NCI-H1930 (cell line): ENCODE results near the gene SYNE3.

Experiments used
- DNase-seq, 2 experiments: peaks; one replicate each; lab custom pipeline; 2025; lab: John Stamatoyannopoulos, UW

The SYNE3 gene

GRCh38 chr14:95505030-95505589, 11.3 kb downstream of the SYNE3 start:
- DNase-seq = no peak

GRCh38 chr14:95504135-95505029, 12.1 kb downstream of the SYNE3 start:
- no peak for DNase-seq

GRCh38 chr14:95503365-95504134, 12.9 kb downstream of the SYNE3 start:
- no peak for DNase-seq

- DNase-seq = no peak
Measured at GRCh38 chr14:95502381-95502950, 14.0 kb downstream of the SYNE3 start.

- DNase-seq = no peak
Measured at GRCh38 chr14:95500772-95501401, 15.6 kb downstream of the SYNE3 start.

GRCh38 chr14:95500201-95500681, 16.2 kb downstream of the SYNE3 start:
- DNase-seq = no peak

GRCh38 chr14:95499354-95499750, 17.1 kb downstream of the SYNE3 start:
- no peak for DNase-seq

GRCh38 chr14:95498622-95499353, 17.7 kb downstream of the SYNE3 start:
- no peak for DNase-seq

GRCh38 chr14:95497561-95498011, 18.9 kb downstream of the SYNE3 start:
- no peak for DNase-seq

- no peak for DNase-seq
Measured at GRCh38 chr14:95496690-95497259, 19.7 kb downstream of the SYNE3 start.

GRCh38 chr14:95496111-95496681, 20.3 kb downstream of the SYNE3 start:
- no peak for DNase-seq

GRCh38 chr14:95495538-95496025, 20.9 kb downstream of the SYNE3 start:
- no peak for DNase-seq

- no peak for DNase-seq
Measured at GRCh38 chr14:95495076-95495475, 21.4 kb downstream of the SYNE3 start.

GRCh38 chr14:95494456-95494855, 22.0 kb downstream of the SYNE3 start:
- no peak for DNase-seq

- no peak for DNase-seq
Measured at GRCh38 chr14:95493976-95494375, 22.5 kb downstream of the SYNE3 start.

GRCh38 chr14:95493503-95493902, 22.9 kb downstream of the SYNE3 start:
- DNase-seq = no peak

- no peak for DNase-seq
Measured at GRCh38 chr14:95491936-95492608, 24.4 kb downstream of the SYNE3 start.

- no peak for DNase-seq
Measured at GRCh38 chr14:95490727-95491451, 25.6 kb downstream of the SYNE3 start.

- no peak for DNase-seq
Measured at GRCh38 chr14:95490138-95490509, 26.3 kb downstream of the SYNE3 start.
